Neural crest cell (in vitro differentiated cells): Measurements from ENCODE around the gene GJD2. TPM values are rescaled to one million over a fixed set of nuclear protein-coding genes. Genes with fewer than 3 reads are reported as not detected.

Experiments used
- DNase-seq: peaks from one replicate; pipeline ENCODE4 v3.0.0; 2021; ENCODE audit warnings: low read depth, mixed read lengths, low spot score
- H3K27ac Mint-ChIP-seq: one replicate; pipeline ENCODE4 v1.8.0; 2021; ENCODE audit warnings: mild to moderate bottlenecking, mixed read lengths; ENCODE audit not compliant: unreplicated experiment
- H3K27me3 Mint-ChIP-seq: 2 replicates; pipeline ENCODE4 v1.8.0; 2021; ENCODE audit warnings: low read depth, mild to moderate bottlenecking, mixed read lengths
- H3K36me3 Mint-ChIP-seq: 2 replicates; pipeline ENCODE4 v1.8.0; 2021; ENCODE audit warnings: low read depth, mild to moderate bottlenecking, mixed read lengths
- H3K4me1 Mint-ChIP-seq: 2 replicates; pipeline ENCODE4 v1.8.0; 2021; ENCODE audit warnings: mixed read lengths
- H3K4me3 Mint-ChIP-seq: one replicate; pipeline ENCODE4 v1.8.0; 2021; ENCODE audit warnings: mild to moderate bottlenecking, mixed read lengths
- H3K9me3 Mint-ChIP-seq: 2 replicates; pipeline ENCODE4 v1.8.0; 2021; ENCODE audit warnings: mixed read lengths
- CTCF ChIP-seq: fragments of 200-600 bp; sonication (generic); conservative IDR thresholded peaks from 2 replicates; pipeline ENCODE4 v1.5.0; 2021; ENCODE audit warnings: antibody characterized with exemption, mild to moderate bottlenecking
- total RNA-seq: library from RNA; stranded (reverse); gene quantifications from 2 replicates; pipeline ENCODE4 v1.2.1, GENCODE V29; 2021

Gene GJD2
- total RNA-seq, 1 donor from 2014 or later = 0.07 TPM

GRCh38 chr15:34732430-34732829 is 22.4 kb downstream of the GJD2 start:
- H3K36me3 Mint-ChIP-seq = no peaks in the 10 kb centered on the region
- H3K4me3 Mint-ChIP-seq = no peak overlapping the region
- TF ChIP-seq CTCF = no peak
- no peak overlapping the region for H3K27ac Mint-ChIP-seq
- DNase-seq = no peak
- H3K27me3 Mint-ChIP-seq = peaks cover 38% of the 10 kb centered on the region
- no peaks in the 10 kb centered on the region for H3K9me3 Mint-ChIP-seq
- no peaks in the 10 kb centered on the region for H3K4me1 Mint-ChIP-seq

- no peaks in the 10 kb centered on the region for H3K4me1 Mint-ChIP-seq
- TF ChIP-seq CTCF = no peak
- no peaks in the 10 kb centered on the region for H3K36me3 Mint-ChIP-seq
- H3K9me3 Mint-ChIP-seq = no peaks in the 10 kb centered on the region
- H3K4me3 Mint-ChIP-seq = no peak overlapping the region
- no peak overlapping the region for H3K27ac Mint-ChIP-seq
- no peak for DNase-seq
- H3K27me3 Mint-ChIP-seq = peaks cover 25% of the 10 kb centered on the region
These were observed 24.1 kb downstream of the GJD2 start for GRCh38 chr15:34730701-34731100.

- Mint-ChIP-seq H3K36me3 (no peaks in the 10 kb centered on the region), H3K9me3 (no peaks in the 10 kb centered on the region), H3K4me3 (no peak overlapping the region), H3K27ac (no peak overlapping the region), H3K27me3 (peaks cover 19% of the 10 kb centered on the region), H3K4me1 (no peaks in the 10 kb centered on the region)
- DNase-seq = no peak
- TF ChIP-seq CTCF = no peak
These were observed 24.9 kb downstream of the GJD2 start for GRCh38 chr15:34729886-34730285.

GRCh38 chr15:34729056-34729455 is 25.7 kb downstream of the GJD2 start:
- no peaks in the 10 kb centered on the region for H3K9me3 Mint-ChIP-seq
- H3K27me3 Mint-ChIP-seq = peaks cover 16% of the 10 kb centered on the region
- no peak for DNase-seq
- H3K27ac Mint-ChIP-seq = no peak overlapping the region
- H3K36me3 Mint-ChIP-seq = no peaks in the 10 kb centered on the region
- H3K4me3 Mint-ChIP-seq = no peak overlapping the region
- peaks cover under 1% of the 10 kb centered on the region for H3K4me1 Mint-ChIP-seq
- no peak for TF ChIP-seq CTCF

- H3K27ac Mint-ChIP-seq = no peak overlapping the region
- H3K27me3 Mint-ChIP-seq = peaks cover 4% of the 10 kb centered on the region
- no peak overlapping the region for H3K4me3 Mint-ChIP-seq
- DNase-seq = no peak
- TF ChIP-seq CTCF = no peak
- H3K36me3 Mint-ChIP-seq = no peaks in the 10 kb centered on the region
- H3K9me3 Mint-ChIP-seq = no peaks in the 10 kb centered on the region
- H3K4me1 Mint-ChIP-seq = peaks cover 21% of the 10 kb centered on the region
These were observed 28.2 kb downstream of the GJD2 start for GRCh38 chr15:34726406-34727100.
